ENCODE measurements around the gene IGFBP1.

DNA sequence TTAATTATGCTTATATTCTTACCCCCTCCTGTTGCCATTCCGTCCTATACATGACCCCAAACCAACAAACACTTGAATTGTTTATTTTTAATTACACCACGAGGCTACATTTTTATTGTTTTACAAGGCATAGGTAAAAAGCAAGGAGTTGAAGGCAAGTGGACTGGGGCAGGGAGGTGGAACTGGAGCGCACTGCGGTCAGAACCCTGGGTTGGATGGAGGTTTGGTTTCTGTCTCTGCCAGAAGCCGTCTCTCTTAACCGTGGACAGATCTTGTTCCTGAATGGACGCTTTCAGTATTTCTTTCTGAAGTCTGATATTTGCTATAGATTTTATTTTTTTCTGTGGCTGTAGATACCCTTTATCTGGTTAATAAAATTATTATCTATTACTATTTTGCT lies 52.7 kb downstream of the IGFBP1 start:
- TF ChIP-seq, protein P1, sequence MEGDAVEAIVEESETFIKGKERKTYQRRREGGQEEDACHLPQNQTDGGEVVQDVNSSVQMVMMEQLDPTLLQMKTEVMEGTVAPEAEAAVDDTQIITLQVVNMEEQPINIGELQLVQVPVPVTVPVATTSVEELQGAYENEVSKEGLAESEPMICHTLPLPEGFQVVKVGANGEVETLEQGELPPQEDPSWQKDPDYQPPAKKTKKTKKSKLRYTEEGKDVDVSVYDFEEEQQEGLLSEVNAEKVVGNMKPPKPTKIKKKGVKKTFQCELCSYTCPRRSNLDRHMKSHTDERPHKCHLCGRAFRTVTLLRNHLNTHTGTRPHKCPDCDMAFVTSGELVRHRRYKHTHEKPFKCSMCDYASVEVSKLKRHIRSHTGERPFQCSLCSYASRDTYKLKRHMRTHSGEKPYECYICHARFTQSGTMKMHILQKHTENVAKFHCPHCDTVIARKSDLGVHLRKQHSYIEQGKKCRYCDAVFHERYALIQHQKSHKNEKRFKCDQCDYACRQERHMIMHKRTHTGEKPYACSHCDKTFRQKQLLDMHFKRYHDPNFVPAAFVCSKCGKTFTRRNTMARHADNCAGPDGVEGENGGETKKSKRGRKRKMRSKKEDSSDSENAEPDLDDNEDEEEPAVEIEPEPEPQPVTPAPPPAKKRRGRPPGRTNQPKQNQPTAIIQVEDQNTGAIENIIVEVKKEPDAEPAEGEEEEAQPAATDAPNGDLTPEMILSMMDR (IDR thresholded peaks at IDR 0.05; ENCODE audit: insufficient read depth, low read length, poor library complexity, severe bottlenecking) = no peak
- no peak for TF ChIP-seq EZH2phosphoT487 (conservative IDR thresholded peaks at IDR 0.05; ENCODE audit: low read length)

All from SU-DHL-6 (cell line).